HEK293T (cell line): ENCODE data around the gene PIBF1.

Source experiments
- CTCF ChIA-PET: fragments of 350-600 bp; formaldehyde crosslinking; extraction: SDS; loops from one replicate; lab custom pipeline; 2021; ENCODE audit warnings: antibody characterized with exemption, inconsistent platforms; lab: Yijun Ruan, JAX
- POLR2A ChIA-PET: fragments of 350-600 bp; formaldehyde crosslinking; extraction: SDS; loops from one replicate; lab custom pipeline; 2020; ENCODE audit warnings: antibody characterized with exemption, inconsistent platforms; lab: Yijun Ruan, JAX
- DNase-seq: peaks from one replicate; pipeline ENCODE4 v3.0.0; 2012; ENCODE audit warnings: mixed read lengths; ENCODE audit errors: extremely low spot score
- ARNT ChIP-seq: fragments of 450-650 bp; IDR thresholded peaks from 2 replicates; pipeline ENCODE4 v1.6.1; 2017; ENCODE audit warnings: mild to moderate bottlenecking
- BHLHE40 ChIP-seq: fragments of 450-650 bp; IDR thresholded peaks from 2 replicates; pipeline ENCODE4 v1.6.1; 2016; ENCODE audit warnings: mild to moderate bottlenecking, moderate library complexity, borderline replicate concordance
- CTBP1 ChIP-seq: fragments of 450-650 bp; IDR thresholded peaks from 2 replicates; pipeline ENCODE4 v1.6.1; 2016; ENCODE audit warnings: borderline replicate concordance
- ELF4 ChIP-seq: fragments of 450-650 bp; IDR thresholded peaks from 2 replicates; pipeline ENCODE4 v1.6.1; 2017; ENCODE audit warnings: antibody characterized with exemption
- FOXA1 ChIP-seq: fragments of 450-650 bp; IDR thresholded peaks from 2 replicates; pipeline ENCODE4 v1.6.1; 2016; ENCODE audit warnings: mild to moderate bottlenecking
- FOXK2 ChIP-seq: fragments of 450-650 bp; IDR thresholded peaks from 2 replicates; pipeline ENCODE4 v1.6.1; 2016; ENCODE audit warnings: mild to moderate bottlenecking
- FOXM1 ChIP-seq: fragments of 450-650 bp; IDR thresholded peaks from 2 replicates; pipeline ENCODE4 v1.6.1; 2017; ENCODE audit warnings: mild to moderate bottlenecking, borderline replicate concordance
- HDGF ChIP-seq: fragments of 450-650 bp; IDR thresholded peaks from 2 replicates; pipeline ENCODE4 v1.6.1; 2017; ENCODE audit warnings: antibody characterized with exemption, borderline replicate concordance
- L3MBTL2 ChIP-seq: fragments of 450-650 bp; conservative IDR thresholded peaks from 2 replicates; pipeline ENCODE4 v1.6.1; 2016; ENCODE audit warnings: mild to moderate bottlenecking
- LEF1 ChIP-seq: fragments of 450-650 bp; IDR thresholded peaks from 2 replicates; pipeline ENCODE4 v1.6.1; 2017; ENCODE audit warnings: mild to moderate bottlenecking, borderline replicate concordance
- NFRKB ChIP-seq: fragments of 450-650 bp; IDR thresholded peaks from 2 replicates; pipeline ENCODE4 v1.6.1; 2016; ENCODE audit warnings: mild to moderate bottlenecking, moderate library complexity
- SP1 ChIP-seq: fragments of 450-650 bp; IDR thresholded peaks from 2 replicates; pipeline ENCODE4 v1.6.1; 2017
- SUZ12 ChIP-seq: fragments of 450-650 bp; IDR thresholded peaks from 2 replicates; pipeline ENCODE4 v1.6.1; 2016; ENCODE audit warnings: mild to moderate bottlenecking
- TARDBP ChIP-seq: fragments of 450-650 bp; IDR thresholded peaks from 2 replicates; pipeline ENCODE4 v1.6.1; 2016
- ZNF384 ChIP-seq: fragments of 450-650 bp; IDR thresholded peaks from 2 replicates; pipeline ENCODE4 v1.6.1; 2016
- TF ChIP-seq, protein P1 (sequence below): fragments of 450-650 bp; IDR thresholded peaks from 2 replicates; pipeline ENCODE4 v1.6.1; 2016

Gene PIBF1

DNA sequence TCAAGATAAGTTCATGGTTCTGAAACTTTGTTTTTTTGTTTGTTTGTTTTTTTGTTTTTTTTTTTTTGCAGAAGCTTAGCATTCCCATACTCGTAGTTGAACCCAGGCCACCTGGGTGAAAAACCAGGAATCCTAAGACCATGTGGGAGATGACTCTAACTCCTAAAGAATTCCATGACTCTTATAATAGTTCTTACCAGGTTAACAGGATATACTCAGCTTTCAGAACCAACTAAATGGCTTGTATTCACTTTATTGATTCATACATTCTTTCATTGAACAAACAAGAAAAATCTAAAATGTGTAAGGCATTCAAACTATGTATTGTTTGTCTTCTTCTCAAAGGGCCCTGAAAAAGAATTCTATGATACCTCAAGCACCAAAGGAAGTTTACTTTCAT lies 236.4 kb downstream of the PIBF1 start:
- ChIA-PET CTCF (no interaction called here), POLR2A (interaction anchor here (0.8 kb wide), 1 partner anchor 12 kb away, joined by 3 read pairs; no protein-coding TSS in a partner anchor)
- DNase-seq = no peak
- TF ChIP-seq LEF1 (no peak), CTBP1 (no peak), TARDBP (no peak)

GRCh38 chr13:73025217-73026012 lies 243.5 kb downstream of the PIBF1 start:
- DNase-seq = no peak
- ChIA-PET POLR2A (interaction anchor here (1.4 kb wide), 1 partner anchor 34 kb away, joined by 3 read pairs; the partner anchor contains the start of gene KLF5), CTCF (no interaction called here)
- TF ChIP-seq FOXM1 (no peak), ZNF384 (peak; percentile 30; the same call in 1 of the 2 replicates)

DNA sequence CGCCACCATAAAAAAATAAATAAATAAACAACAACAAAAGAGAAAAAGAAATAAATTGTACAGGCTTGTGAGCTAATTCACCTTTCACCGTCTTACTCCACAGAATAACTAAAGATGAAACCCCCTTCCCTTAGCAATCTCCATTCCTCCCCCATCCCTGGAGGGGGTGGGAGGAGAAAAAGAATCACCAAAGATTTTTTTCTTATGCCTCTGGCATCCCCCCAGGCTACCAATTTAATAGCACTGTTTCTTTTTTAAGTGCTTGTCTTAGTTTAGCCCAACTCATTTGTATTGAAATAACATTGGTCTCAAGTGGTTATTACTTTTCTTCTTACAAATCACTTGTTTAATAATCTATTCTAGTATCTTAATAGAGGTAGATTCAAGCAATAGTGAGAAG lies 253.0 kb downstream of the PIBF1 start:
- no peak for TF ChIP-seq L3MBTL2
- no peak for TF ChIP-seq SP1
- no peak for TF ChIP-seq ARNT
- TF ChIP-seq FOXA1 = no peak
- TF ChIP-seq ZNF384 = no peak
- no peak for TF ChIP-seq ELF4
- no peak for TF ChIP-seq BHLHE40
- no peak for TF ChIP-seq FOXK2
- TF ChIP-seq HDGF = no peak
- no peak for TF ChIP-seq NFRKB
- TF ChIP-seq FOXM1 = no peak
- no peak for TF ChIP-seq SUZ12
- no peak for TF ChIP-seq TARDBP
- TF ChIP-seq CTBP1 = no peak
- no peak for TF ChIP-seq LEF1
- TF ChIP-seq, protein P1, sequence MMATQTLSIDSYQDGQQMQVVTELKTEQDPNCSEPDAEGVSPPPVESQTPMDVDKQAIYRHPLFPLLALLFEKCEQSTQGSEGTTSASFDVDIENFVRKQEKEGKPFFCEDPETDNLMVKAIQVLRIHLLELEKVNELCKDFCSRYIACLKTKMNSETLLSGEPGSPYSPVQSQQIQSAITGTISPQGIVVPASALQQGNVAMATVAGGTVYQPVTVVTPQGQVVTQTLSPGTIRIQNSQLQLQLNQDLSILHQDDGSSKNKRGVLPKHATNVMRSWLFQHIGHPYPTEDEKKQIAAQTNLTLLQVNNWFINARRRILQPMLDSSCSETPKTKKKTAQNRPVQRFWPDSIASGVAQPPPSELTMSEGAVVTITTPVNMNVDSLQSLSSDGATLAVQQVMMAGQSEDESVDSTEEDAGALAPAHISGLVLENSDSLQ = no peak
- ChIA-PET POLR2A (no interaction called here), CTCF (interaction anchor here (0.7 kb wide), 1 partner anchor 199 kb away, joined by 3 read pairs; no protein-coding TSS in a partner anchor)
- DNase-seq = no peak

GRCh38 chr13:73035660-73036059 lies 253.7 kb downstream of the PIBF1 start:
- DNase-seq = no peak
- ChIA-PET POLR2A (no interaction called here), CTCF (interaction anchor here (0.6 kb wide), 1 partner anchor 223 kb away, joined by 4 read pairs; no protein-coding TSS in a partner anchor)
- TF ChIP-seq ELF4 = no peak
- TF ChIP-seq FOXK2 = no peak
- no peak for TF ChIP-seq ARNT
- TF ChIP-seq HDGF = no peak

DNA sequence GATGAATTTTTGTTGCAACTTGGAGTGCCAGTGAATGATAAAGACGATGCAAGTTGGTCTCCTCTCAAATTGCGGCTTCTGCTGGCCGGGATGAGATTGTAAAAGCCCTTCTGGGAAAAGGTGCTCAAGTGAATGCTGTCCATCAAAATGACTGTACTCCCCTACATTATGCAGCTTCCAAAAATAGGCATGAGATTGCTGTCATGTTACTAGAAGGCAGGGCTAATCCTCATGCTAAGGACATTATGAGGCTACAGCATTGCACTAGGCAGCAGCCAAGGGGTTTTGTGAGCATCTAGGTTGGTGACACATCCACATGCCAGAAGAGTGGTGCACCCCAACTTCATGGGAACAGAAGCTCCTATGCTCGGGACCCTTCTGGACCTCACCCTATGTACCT lies 254.6 kb downstream of the PIBF1 start:
- TF ChIP-seq FOXA1 (no peak), FOXK2 (no peak), SP1 (no peak), CTBP1 (no peak)
- POLR2A ChIA-PET = no interaction called here
- no peak for DNase-seq
- CTCF ChIA-PET = no interaction called here

DNA sequence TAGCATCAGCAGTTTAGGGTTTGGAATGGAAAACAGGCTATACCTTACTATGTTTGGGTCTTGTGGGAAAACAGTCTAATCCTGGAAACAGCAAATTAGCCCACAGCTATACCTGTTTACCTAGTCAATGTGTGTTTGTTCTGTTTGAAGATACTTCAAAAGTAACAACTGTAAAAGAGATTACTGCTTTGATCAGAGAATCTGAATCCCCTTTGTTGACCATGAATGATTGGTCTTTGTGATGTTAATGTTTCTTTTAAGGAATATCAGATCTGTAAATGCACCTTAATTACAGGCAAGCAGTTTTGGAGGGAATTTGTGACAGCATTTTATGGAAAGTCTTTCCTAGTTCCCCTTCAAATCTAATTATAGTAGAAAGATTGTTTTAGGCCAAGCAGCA lies 256.1 kb downstream of the PIBF1 start:
- TF ChIP-seq NFRKB (no peak), FOXK2 (no peak), SUZ12 (no peak), ZNF384 (no peak), FOXA1 (no peak), CTBP1 (no peak), FOXM1 (no peak), LEF1 (no peak)
- TF ChIP-seq, protein P1 = no peak
- DNase-seq = no peak
- POLR2A ChIA-PET = no interaction called here
- CTCF ChIA-PET = no interaction called here

DNA sequence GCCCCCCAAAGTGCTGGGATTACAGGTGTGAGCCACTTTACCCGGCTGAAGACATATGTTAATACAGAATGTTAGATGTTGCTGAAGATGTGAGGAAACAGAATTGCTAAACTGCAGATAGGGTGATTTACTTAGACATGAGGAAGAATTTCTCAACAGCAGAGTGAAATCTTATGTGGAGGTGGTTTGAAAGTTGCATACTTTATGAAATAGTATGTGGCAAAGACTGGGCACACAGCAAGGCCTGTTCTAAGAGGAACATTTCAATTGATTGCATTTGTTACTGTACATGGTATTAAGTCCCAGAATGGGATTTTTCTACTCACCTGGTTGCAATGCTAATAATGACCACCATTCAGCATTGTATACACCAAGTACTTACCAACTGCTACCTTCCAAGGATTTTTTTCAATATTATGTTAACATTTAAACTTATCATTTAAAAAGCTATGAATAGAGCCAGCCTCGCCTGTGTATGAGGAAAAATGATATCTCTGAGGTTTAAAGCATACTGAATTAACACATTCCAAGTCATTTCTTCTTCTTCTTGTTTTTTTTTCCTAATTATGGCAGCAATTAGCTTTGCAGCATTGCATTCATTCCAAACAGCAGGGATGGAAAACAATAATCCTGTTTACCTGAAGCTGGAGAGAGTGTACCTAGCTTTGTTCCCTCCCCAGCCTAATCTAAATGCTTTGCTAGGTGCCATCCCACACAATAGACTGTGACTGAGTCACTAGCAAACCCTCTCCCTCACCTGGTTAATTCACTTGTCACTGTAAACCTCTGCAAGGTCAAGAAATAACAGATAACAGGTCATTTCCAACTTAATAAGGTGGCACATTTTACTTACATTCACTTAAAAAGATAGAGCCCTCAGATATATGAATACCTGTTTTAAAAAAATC lies 257.5 kb downstream of the PIBF1 start:
- no peak for DNase-seq
- ChIA-PET CTCF (interaction anchor here (1.5 kb wide), 1 partner anchor 19 kb away, joined by 3 read pairs; the partner anchor contains the start of gene KLF5), POLR2A (no interaction called here)
- TF ChIP-seq, protein P1 = no peak
- TF ChIP-seq ZNF384 (no peak), L3MBTL2 (no peak), FOXA1 (no peak), ELF4 (no peak), BHLHE40 (no peak), CTBP1 (no peak), FOXM1 (no peak), TARDBP (no peak), LEF1 (no peak), ARNT (no peak), SUZ12 (no peak), NFRKB (no peak), FOXK2 (no peak)
